HG03460 (cell line): ENCODE measurements around the gene TINCR.

Experiments used
- ATAC-seq: cut with Tn5 transposase; IDR thresholded peaks from one replicate; pipeline ENCODE4 v1.9.1; 2021; ENCODE audit not compliant: unreplicated experiment

Gene TINCR

GRCh38 chr19:5520501-5520900 lies 47.3 kb downstream of the TINCR start:
- ATAC-seq, result no peak

- no peak for ATAC-seq
Observed at GRCh38 chr19:5519076-5519475, 48.7 kb downstream of the TINCR start.

DNA sequence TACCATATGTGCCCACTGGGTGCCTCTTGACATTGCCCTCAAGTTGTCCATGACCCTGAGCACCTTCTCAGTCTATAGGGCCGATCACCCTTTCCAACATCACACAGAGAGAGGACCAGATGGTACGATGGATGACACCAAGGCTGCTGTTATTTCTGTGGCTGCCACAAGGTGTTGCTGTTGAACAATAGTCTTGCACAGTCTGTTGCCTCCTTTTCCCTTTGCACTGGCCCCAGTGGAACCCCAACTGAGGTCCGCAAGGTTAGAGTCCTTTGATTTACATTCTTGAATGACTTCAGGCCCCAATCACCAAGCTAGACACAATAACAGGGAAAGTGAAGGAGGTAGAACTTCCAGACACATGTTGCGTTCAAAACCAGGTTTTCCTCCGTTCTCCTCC lies 52.0 kb downstream of the TINCR start:
- no peak for ATAC-seq

GRCh38 chr19:5514001-5514400 lies 53.8 kb downstream of the TINCR start:
- no peak for ATAC-seq

GRCh38 chr19:5512715-5513114 lies 55.0 kb downstream of the TINCR start:
- no peak for ATAC-seq
